ENCODE data around the gene DNAJC30. TPM values are rescaled to one million over a fixed set of nuclear protein-coding genes. Genes with fewer than 3 reads are reported as not detected.
A peak's percentile ranks its signal among the peaks of the same experiment; 100 is the strongest.

The DNAJC30 gene
- total and polyA plus RNA-seq, 2 experiments from 2014 or later = 2.8 to 5.6 TPM

GRCh38 chr7:73668886-73669230 lies 14.4 kb downstream of the DNAJC30 start:
- H3K27me3 ChIP-seq (ENCODE audit: insufficient read depth) = peaks cover 11% of the 10 kb centered on the region

GRCh38 chr7:73668103-73668885 lies 15.0 kb downstream of the DNAJC30 start:
- no peaks in the 10 kb centered on the region for H3K36me3 ChIP-seq (ENCODE audit: insufficient read depth)
- H2AFZ ChIP-seq = peak overlapping the region; percentile 78
- peaks cover 4% of the 10 kb centered on the region; the same call in 2 of the 3 replicates for H3K36me3 Mint-ChIP-seq (ENCODE audit: low read depth)
- no peak for TF ChIP-seq ETS1 (IDR thresholded peaks at IDR 0.05)
- TF ChIP-seq CREB1 (CRISPR knock-in tag; IDR thresholded peaks at IDR 0.05; ENCODE audit: low read depth) = no peak
- TF ChIP-seq ZNF462 (CRISPR knock-in tag; IDR thresholded peaks at IDR 0.05) = no peak
- no peak for TF ChIP-seq JUNB (IDR thresholded peaks at IDR 0.05; ENCODE audit: unreplicated experiment)
- TF ChIP-seq ZNF331 (CRISPR knock-in tag; IDR thresholded peaks at IDR 0.05; ENCODE audit: low read depth) = no peak
- TF ChIP-seq EZH2 (IDR thresholded peaks at IDR 0.05; ENCODE audit: low read depth, unreplicated experiment) = no peak
- no peak for TF ChIP-seq STAT1 (IDR thresholded peaks at IDR 0.05; ENCODE audit: unreplicated experiment)
- TF ChIP-seq NANOG (IDR thresholded peaks at IDR 0.05; ENCODE audit: borderline replicate concordance) = no peak

More at GRCh38 chr7:73668886-73669230, 14.4 kb downstream of the DNAJC30 start:
- H3K79me2 ChIP-seq (replicated peaks; ENCODE audit: insufficient read depth) = no peaks in the 10 kb centered on the region
- peak overlapping the region; percentile 66 for H3K4me3 ChIP-seq
- 0 out of 2 replicates have a peak, but pooled peaks cover 3% of the 10 kb centered on the region for H3F3A ChIP-seq (replicated peaks; ENCODE audit: low read depth)
- no peak overlapping the region for H3K27ac Mint-ChIP-seq
- peak overlapping the region; percentile 78; the same call in 1 of the 2 replicates for H2AFZ ChIP-seq
- H3K27ac ChIP-seq (ENCODE audit: low read depth) = no peak overlapping the region
- peak overlapping the region; percentile 77 for H3K4me3 Mint-ChIP-seq
- peaks cover 23% of the 10 kb centered on the region; the same call in 2 of the 3 replicates for H3K4me1 Mint-ChIP-seq
- H4K20me1 ChIP-seq (replicated peaks; ENCODE audit: insufficient read depth) = no peaks in the 10 kb centered on the region; the same call in 1 of the 2 replicates
- DNase-seq (ENCODE audit: low spot score) = no peak
- no peaks in the 10 kb centered on the region for H3K36me3 ChIP-seq (ENCODE audit: insufficient read depth)
- no peak for TF ChIP-seq EZH2 (IDR thresholded peaks at IDR 0.05; ENCODE audit: low read depth, unreplicated experiment)
- TF ChIP-seq POLR2AphosphoS5 (IDR thresholded peaks at IDR 0.05; ENCODE audit: low read depth) = no peak
- no peak for TF ChIP-seq ETS1 (IDR thresholded peaks at IDR 0.05)
- peaks cover 19% of the 10 kb centered on the region; the same call in 1 of the 2 replicates for H3K4me1 ChIP-seq (ENCODE audit: insufficient read depth)
- no peaks in the 10 kb centered on the region for H3K9me3 Mint-ChIP-seq
- H3K4me2 ChIP-seq = peak overlapping the region; percentile 88
- no peaks in the 10 kb centered on the region for H3K9me2 ChIP-seq (ENCODE audit: insufficient read depth)
- no peak for ATAC-seq
- H3K27me3 Mint-ChIP-seq (ENCODE audit: insufficient read depth, low read depth, poor library complexity) = peaks cover 26% of the 10 kb centered on the region
- peaks cover 3% of the 10 kb centered on the region; the same call in 1 of the 3 replicates for H3K36me3 Mint-ChIP-seq (ENCODE audit: low read depth)

More at GRCh38 chr7:73668103-73668885, 15.0 kb downstream of the DNAJC30 start:
- 0 out of 2 replicates have a peak, but pooled peaks cover 3% of the 10 kb centered on the region for H3F3A ChIP-seq (replicated peaks; ENCODE audit: low read depth)
- Mint-ChIP-seq H3K4me3 (peak overlapping the region; percentile 77), H3K27me3 (ENCODE audit: insufficient read depth, low read depth, poor library complexity) (peaks cover 26% of the 10 kb centered on the region), H3K9me3 (peaks cover 2% of the 10 kb centered on the region; the same call in 2 of the 3 replicates), H3K27ac (no peak overlapping the region), H3K4me1 (peaks cover 23% of the 10 kb centered on the region; the same call in 2 of the 3 replicates)
- peak overlapping the region; percentile 88 for H3K4me2 ChIP-seq
- H3K79me2 ChIP-seq (replicated peaks; ENCODE audit: insufficient read depth) = no peaks in the 10 kb centered on the region
- H4K20me1 ChIP-seq (replicated peaks; ENCODE audit: insufficient read depth) = no peaks in the 10 kb centered on the region; the same call in 1 of the 2 replicates
- H3K4me3 ChIP-seq = peak overlapping the region; percentile 66
- H3K4me1 ChIP-seq (ENCODE audit: insufficient read depth) = peaks cover 19% of the 10 kb centered on the region; the same call in 1 of the 2 replicates
- peaks cover 11% of the 10 kb centered on the region for H3K27me3 ChIP-seq (ENCODE audit: insufficient read depth)
- no peak overlapping the region for H3K27ac ChIP-seq (ENCODE audit: low read depth)
- no peak for DNase-seq (ENCODE audit: low spot score)
- no peaks in the 10 kb centered on the region for H3K9me2 ChIP-seq (ENCODE audit: insufficient read depth)
- ATAC-seq = peak; percentile 3; the same call in 2 of the 3 replicates
